ENCODE measurements around the gene TACC3.

TACC3 gene

DNA sequence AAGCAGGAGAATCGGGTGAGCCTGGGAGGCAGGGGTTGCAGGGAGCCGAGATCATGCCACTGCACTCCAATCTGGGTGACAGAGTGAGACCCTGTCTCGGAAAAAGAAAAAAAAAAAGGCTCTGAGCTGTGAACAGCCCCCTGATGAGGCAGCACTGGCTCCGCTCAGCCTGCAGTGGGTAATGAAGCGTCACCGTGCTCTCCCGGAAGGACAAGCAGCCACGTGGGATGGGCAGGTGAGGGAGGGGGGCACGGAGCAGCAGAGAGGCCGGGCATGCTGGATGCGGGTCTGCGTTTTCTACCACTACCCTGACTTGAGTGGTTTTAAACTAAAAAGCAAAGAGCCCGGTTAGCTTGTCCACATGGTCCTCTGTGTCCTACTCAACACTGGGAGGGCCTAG lies 15.5 kb downstream of the TACC3 start:
- no peak overlapping the region for H3K27ac ChIP-seq (ENCODE audit: low read depth, low read length)
- H3K79me2 ChIP-seq (ENCODE audit: control insufficient read depth, low read length), result peaks cover 35% of the 10 kb centered on the region
- no peak overlapping the region for H3K4me2 ChIP-seq (ENCODE audit: low read length)
- no peaks in the 10 kb centered on the region for H3K4me1 ChIP-seq (ENCODE audit: control insufficient read depth, low read length)
- H4K20me1 ChIP-seq (ENCODE audit: control insufficient read depth, insufficient read depth, low read depth, low read length), result peaks cover 9% of the 10 kb centered on the region
- peaks cover 100% of the 10 kb centered on the region for H3K36me3 ChIP-seq (ENCODE audit: control insufficient read depth, low read length)
- TF ChIP-seq, protein P1, sequence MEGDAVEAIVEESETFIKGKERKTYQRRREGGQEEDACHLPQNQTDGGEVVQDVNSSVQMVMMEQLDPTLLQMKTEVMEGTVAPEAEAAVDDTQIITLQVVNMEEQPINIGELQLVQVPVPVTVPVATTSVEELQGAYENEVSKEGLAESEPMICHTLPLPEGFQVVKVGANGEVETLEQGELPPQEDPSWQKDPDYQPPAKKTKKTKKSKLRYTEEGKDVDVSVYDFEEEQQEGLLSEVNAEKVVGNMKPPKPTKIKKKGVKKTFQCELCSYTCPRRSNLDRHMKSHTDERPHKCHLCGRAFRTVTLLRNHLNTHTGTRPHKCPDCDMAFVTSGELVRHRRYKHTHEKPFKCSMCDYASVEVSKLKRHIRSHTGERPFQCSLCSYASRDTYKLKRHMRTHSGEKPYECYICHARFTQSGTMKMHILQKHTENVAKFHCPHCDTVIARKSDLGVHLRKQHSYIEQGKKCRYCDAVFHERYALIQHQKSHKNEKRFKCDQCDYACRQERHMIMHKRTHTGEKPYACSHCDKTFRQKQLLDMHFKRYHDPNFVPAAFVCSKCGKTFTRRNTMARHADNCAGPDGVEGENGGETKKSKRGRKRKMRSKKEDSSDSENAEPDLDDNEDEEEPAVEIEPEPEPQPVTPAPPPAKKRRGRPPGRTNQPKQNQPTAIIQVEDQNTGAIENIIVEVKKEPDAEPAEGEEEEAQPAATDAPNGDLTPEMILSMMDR (IDR thresholded peaks at IDR 0.05; ENCODE audit: low read depth, low read length, poor library complexity, severe bottlenecking), result no peak
- no peak for TF ChIP-seq EZH2phosphoT487 (IDR thresholded peaks at IDR 0.05; ENCODE audit: borderline replicate concordance, low read length)
- H3K27me3 ChIP-seq (ENCODE audit: control insufficient read depth, low read length), result no peaks in the 10 kb centered on the region
- no peak overlapping the region for H3K4me3 ChIP-seq (ENCODE audit: low read length)
- H3K9me3 ChIP-seq (ENCODE audit: control insufficient read depth, insufficient read depth, low read length), result no peaks in the 10 kb centered on the region
- no peaks in the 10 kb centered on the region for H3K9me2 ChIP-seq (replicated peaks; ENCODE audit: control insufficient read depth, low read length)
- H3F3A ChIP-seq (ENCODE audit: control insufficient read depth, insufficient read depth), result peaks cover 13% of the 10 kb centered on the region

GRCh38 chr4:1737666-1738065 lies 16.3 kb downstream of the TACC3 start:
- Histone ChIP-seq H3K9me2 (replicated peaks; ENCODE audit: control insufficient read depth, low read length) (no peaks in the 10 kb centered on the region), H4K20me1 (ENCODE audit: control insufficient read depth, insufficient read depth, low read depth, low read length) (peaks cover 9% of the 10 kb centered on the region), H3K9me3 (ENCODE audit: control insufficient read depth, insufficient read depth, low read length) (no peaks in the 10 kb centered on the region), H3K4me3 (ENCODE audit: low read length) (no peak overlapping the region), H3K27me3 (ENCODE audit: control insufficient read depth, low read length) (no peaks in the 10 kb centered on the region), H3K4me2 (ENCODE audit: low read length) (no peak overlapping the region), H3K4me1 (ENCODE audit: control insufficient read depth, low read length) (no peaks in the 10 kb centered on the region), H3K79me2 (ENCODE audit: control insufficient read depth, low read length) (peaks cover 29% of the 10 kb centered on the region), H3F3A (ENCODE audit: control insufficient read depth, insufficient read depth) (peaks cover 17% of the 10 kb centered on the region), H3K27ac (ENCODE audit: low read depth, low read length) (no peak overlapping the region), H3K36me3 (ENCODE audit: control insufficient read depth, low read length) (peaks cover 100% of the 10 kb centered on the region)
- no peak for TF ChIP-seq EZH2phosphoT487 (IDR thresholded peaks at IDR 0.05; ENCODE audit: borderline replicate concordance, low read length)
- TF ChIP-seq, protein P1 (IDR thresholded peaks at IDR 0.05; ENCODE audit: low read depth, low read length, poor library complexity, severe bottlenecking), result no peak

DNA sequence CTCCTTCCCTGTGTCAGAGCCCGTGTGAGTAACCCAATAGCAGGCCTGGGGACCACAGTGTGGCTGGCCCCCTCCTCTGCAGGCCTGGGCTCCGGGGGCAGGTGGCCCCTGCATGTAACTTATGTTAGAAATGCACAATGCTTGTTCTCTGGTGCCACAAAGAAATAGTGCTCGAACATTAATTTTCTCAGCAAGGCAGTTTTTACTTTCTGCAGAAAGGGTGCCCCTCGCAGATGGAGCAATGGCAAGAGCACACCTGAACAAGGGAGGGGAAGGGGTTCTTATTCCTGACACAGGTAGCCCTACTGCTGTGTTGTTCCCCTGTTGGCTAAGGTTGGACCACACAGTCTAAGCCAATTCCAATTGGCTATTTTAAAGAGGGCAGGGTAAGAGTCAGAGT lies 17.1 kb downstream of the TACC3 start:
- Histone ChIP-seq H3K9me2 (replicated peaks; ENCODE audit: control insufficient read depth, low read length) (no peaks in the 10 kb centered on the region), H3K4me1 (ENCODE audit: control insufficient read depth, low read length) (no peaks in the 10 kb centered on the region), H4K20me1 (ENCODE audit: control insufficient read depth, insufficient read depth, low read depth, low read length) (peaks cover 9% of the 10 kb centered on the region; the same call in 1 of the 2 replicates), H3K4me3 (ENCODE audit: low read length) (no peak overlapping the region), H3K27ac (ENCODE audit: low read depth, low read length) (no peak overlapping the region), H3K4me2 (ENCODE audit: low read length) (no peak overlapping the region), H3K36me3 (ENCODE audit: control insufficient read depth, low read length) (peaks cover 93% of the 10 kb centered on the region), H3K27me3 (ENCODE audit: control insufficient read depth, low read length) (no peaks in the 10 kb centered on the region), H3F3A (ENCODE audit: control insufficient read depth, insufficient read depth) (peaks cover 17% of the 10 kb centered on the region), H3K79me2 (ENCODE audit: control insufficient read depth, low read length) (peaks cover 21% of the 10 kb centered on the region), H3K9me3 (ENCODE audit: control insufficient read depth, insufficient read depth, low read length) (no peaks in the 10 kb centered on the region)
- TF ChIP-seq EZH2phosphoT487 (IDR thresholded peaks at IDR 0.05; ENCODE audit: borderline replicate concordance, low read length), result no peak
- TF ChIP-seq, protein P1 (IDR thresholded peaks at IDR 0.05; ENCODE audit: low read depth, low read length, poor library complexity, severe bottlenecking), result no peak
